IMR-90 (cell line): ENCODE results near the gene CREB3L1. TPM values are rescaled to one million over a fixed set of nuclear protein-coding genes. Genes with fewer than 3 reads are reported as not detected.

Source experiments
- ATAC-seq: fragments of 200-7000 bp; cut with Tn5 transposase; 2 replicates; pipeline ENCODE4 v1.9.1; 2020; ENCODE audit warnings: low read depth, mild to moderate bottlenecking, moderate library complexity
- BruUV-seq: library from RNA; stranded (reverse); fragments of 400-500 nt; replicated peaks from 2 replicates; lab custom pipeline; 2021; lab: Mats Ljungman, UMichigan
- CTCF ChIA-PET: fragments of 300-600 bp; formaldehyde crosslinking; extraction: SDS; loops from one replicate; lab custom pipeline; 2021; ENCODE audit warnings: antibody characterized with exemption; lab: Yijun Ruan, JAX
- POLR2A ChIA-PET: fragments of 300-600 bp; sonication (Branson Sonifier 250); formaldehyde crosslinking; loops from one replicate; lab custom pipeline; 2022; ENCODE audit warnings: antibody characterized with exemption; ENCODE audit not compliant: unreplicated experiment; lab: Charles Lee
- DNase-seq: peaks from one replicate; pipeline ENCODE4 v3.0.0; 2013
- H2AFZ ChIP-seq: replicated peaks from 2 replicates; pipeline ENCODE3; 2013; ENCODE audit warnings: low read length, mild to moderate bottlenecking; ENCODE audit not compliant: poor library complexity
- H2AK5ac ChIP-seq: 2 replicates; pipeline ENCODE4 v1.6.1; 2013; ENCODE audit warnings: low read depth, low read length, inconsistent platforms
- H2AK9ac ChIP-seq: replicated peaks from 2 replicates; pipeline ENCODE3; 2013; ENCODE audit warnings: mild to moderate bottlenecking, low read depth, low read length, moderate library complexity; ENCODE audit not compliant: poor library complexity
- H2BK120ac ChIP-seq: 2 replicates; pipeline ENCODE4 v1.6.1; 2013; ENCODE audit warnings: low read depth, low read length, inconsistent platforms
- H2BK15ac ChIP-seq: 3 replicates; pipeline ENCODE4 v1.6.1; 2013; ENCODE audit warnings: low read depth, low read length, inconsistent platforms
- H2BK20ac ChIP-seq: 2 replicates; pipeline ENCODE4 v1.6.1; 2013; ENCODE audit warnings: low read depth, mild to moderate bottlenecking, inconsistent platforms, low read length, moderate library complexity
- H2BK5ac ChIP-seq: 2 replicates; pipeline ENCODE4 v1.6.1; 2013; ENCODE audit warnings: mild to moderate bottlenecking, low read depth, low read length, inconsistent platforms; ENCODE audit not compliant: poor library complexity, severe bottlenecking
- H3K14ac ChIP-seq: replicated peaks from 2 replicates; pipeline ENCODE4 v1.6.1; 2013; ENCODE audit warnings: low read depth, low read length, inconsistent platforms
- H3K18ac ChIP-seq: 2 replicates; pipeline ENCODE4 v1.6.1; 2013; ENCODE audit warnings: low read depth, low read length, control low read depth
- H3K23ac ChIP-seq: 2 replicates; pipeline ENCODE4 v1.6.1; 2013; ENCODE audit warnings: low read depth, low read length, inconsistent platforms
- H3K27ac ChIP-seq: 2 replicates; pipeline ENCODE4 v1.5.1; 2013; ENCODE audit warnings: mild to moderate bottlenecking, control low read depth, low read length; ENCODE audit not compliant: insufficient read depth
- H3K27me3 ChIP-seq: 2 replicates; pipeline ENCODE4 v1.6.1; 2013; ENCODE audit warnings: low read length; ENCODE audit not compliant: control insufficient read depth, insufficient read depth
- H3K36me3 ChIP-seq: 2 replicates; pipeline ENCODE4 v1.6.1; 2013; ENCODE audit warnings: low read length, mixed read lengths; ENCODE audit not compliant: control insufficient read depth, insufficient read depth
- H3K4ac ChIP-seq: 2 replicates; pipeline ENCODE4 v1.6.1; 2013; ENCODE audit warnings: low read depth, low read length, inconsistent platforms
- H3K4me1 ChIP-seq: 2 replicates; pipeline ENCODE4 v1.6.1; 2013; ENCODE audit warnings: low read length, mixed read lengths; ENCODE audit not compliant: control insufficient read depth, insufficient read depth
- H3K4me2 ChIP-seq: 2 replicates; pipeline ENCODE4 v1.6.1; 2013; ENCODE audit warnings: low read depth, mild to moderate bottlenecking, control low read depth, low read length, moderate library complexity
- H3K4me3 ChIP-seq: 2 replicates; pipeline ENCODE4 v1.5.1; 2013; ENCODE audit warnings: low read depth, mild to moderate bottlenecking, control low read depth, low read length, moderate library complexity; ENCODE audit not compliant: insufficient read depth
- H3K56ac ChIP-seq: 2 replicates; pipeline ENCODE4 v1.6.1; 2013; ENCODE audit warnings: low read length, inconsistent platforms; ENCODE audit not compliant: insufficient read depth; ENCODE audit errors: extremely low read depth
- H3K79me1 ChIP-seq, 2 experiments: 2 replicates each; pipeline ENCODE4 v1.6.1; 2013; ENCODE audit warnings: low read length in 2 of 2, inconsistent platforms in 1 of 2, low read depth in 1 of 2
- H3K9ac ChIP-seq: 2 replicates; pipeline ENCODE4 v1.6.1; 2013; ENCODE audit warnings: low read depth, low read length, control low read depth
- H3K9me1 ChIP-seq: 2 replicates; pipeline ENCODE4 v1.6.1; 2013; ENCODE audit warnings: low read length, inconsistent platforms; ENCODE audit not compliant: insufficient read depth
- H3K9me3 ChIP-seq: 2 replicates; pipeline ENCODE4 v1.6.1; 2013; ENCODE audit warnings: low read length; ENCODE audit not compliant: control insufficient read depth, insufficient read depth
- H4K20me1 ChIP-seq: 2 replicates; pipeline ENCODE4 v1.6.1; 2013; ENCODE audit warnings: low read length, inconsistent platforms; ENCODE audit not compliant: insufficient read depth
- H4K5ac ChIP-seq: 2 replicates; pipeline ENCODE4 v1.6.1; 2013; ENCODE audit warnings: mild to moderate bottlenecking, low read depth, low read length, control low read depth
- H4K8ac ChIP-seq, 2 experiments: 2 replicates each; pipeline ENCODE4 v1.6.1; 2013; ENCODE audit warnings: low read depth in 2 of 2, low read length in 2 of 2, control low read depth in 1 of 2, inconsistent platforms in 1 of 2
- H4K91ac ChIP-seq: 2 replicates; pipeline ENCODE4 v1.6.1; 2013; ENCODE audit warnings: low read depth, low read length, inconsistent platforms; ENCODE audit not compliant: insufficient read depth
- CEBPB ChIP-seq: IDR thresholded peaks from 2 replicates; pipeline ENCODE4 v1.6.1; 2012; ENCODE audit warnings: low read depth, low read length, improper control_type of control experiment
- CTCF ChIP-seq: conservative IDR thresholded peaks from 2 replicates; pipeline ENCODE4 v1.5.1; 2012; ENCODE audit warnings: mild to moderate bottlenecking, low read depth, low read length, improper control_type of control experiment
- POLR2A ChIP-seq: IDR thresholded peaks from 2 replicates; pipeline ENCODE4 v1.6.1; 2012; ENCODE audit warnings: mild to moderate bottlenecking, low read depth, low read length
- WGBS, 2 experiments: methylation state at CpG; one replicate each; pipeline versions ENCODE4 v1.1.5 to v1.1.7; 2013; ENCODE audit warnings: missing lambda C conversion rate in 2 of 2; ENCODE audit not compliant: insufficient read length in 1 of 2; ENCODE audit errors: extremely low coverage in 2 of 2; 5-methylcytosine and 5-hydroxymethylcytosine counted together
- dilution Hi-C: fragments of 300-500 bp; cut with HindIII; formaldehyde crosslinking; loops from one replicate; pipeline ENCODE4 v1.14.3; 2018; ENCODE audit warnings: low sequenced_read_pairs; ENCODE audit not compliant: unreplicated experiment
- in situ Hi-C: fragments of 300-500 bp; cut with MboI; formaldehyde crosslinking; loops from 3 replicates; pipeline ENCODE4 v1.14.3; 2019; ENCODE audit warnings: low sequenced_read_pairs, inconsistent platforms, mixed read lengths
- intact Hi-C: fragments of 100-400 bp; cut with micrococcal nuclease; formaldehyde crosslinking; loops from 2 replicates; pipeline ENCODE4 v1.10.0; 2022
- polyA plus RNA-seq, 3 experiments: library from polyadenylated mRNA; depleted of rRNA; stranded (reverse); fragments of >200 nt; gene quantifications; 2 replicates each; pipeline ENCODE4 v1.2.3, GENCODE V29; 2012; ENCODE audit warnings: low replicate concordance in 1 of 3
- total RNA-seq: library from RNA; depleted of rRNA; stranded (reverse); fragments of >200 nt; gene quantifications from 2 replicates; pipeline ENCODE4 v1.2.3, GENCODE V29; 2012

CREB3L1 gene
- total and polyA plus RNA-seq, 2 of the 4 experiments (the other 2 are of a cell fraction): 8.1 to 82.3 TPM

GRCh38 chr11:46305295-46305694 lies 27.8 kb downstream of the CREB3L1 start:
- Histone ChIP-seq H3K4ac (peak overlapping the region; percentile 55; the same call in 1 of the 2 replicates), H3K14ac (no peak overlapping the region), H2BK20ac (no peak overlapping the region), H3K9me3 (no peaks in the 10 kb centered on the region), H2BK15ac (peak overlapping the region; percentile 38; the same call in 1 of the 3 replicates), H3K9me1 (peaks cover 4% of the 10 kb centered on the region; the same call in 1 of the 2 replicates), H2AK5ac (peak overlapping the region; percentile 76; the same call in 1 of the 2 replicates), H3K36me3 (peaks cover 55% of the 10 kb centered on the region), H3K4me1 (peaks cover 12% of the 10 kb centered on the region), H3K4me2 (no peak overlapping the region), H4K91ac (no peak overlapping the region), H4K8ac (no peak overlapping the region), H3K18ac (no peak overlapping the region), H3K79me1 (peaks cover 24 to 83% of the 10 kb centered on the region in 2 experiments), H3K27ac (peak overlapping the region; percentile 46; the same call in 1 of the 2 replicates), H3K4me3 (no peak overlapping the region), H2BK120ac (no peak overlapping the region), H2AK9ac (no peak overlapping the region), H2AFZ (no peak overlapping the region), H4K20me1 (peaks cover 27% of the 10 kb centered on the region; the same call in 1 of the 2 replicates), H3K56ac (no peak overlapping the region), H3K27me3 (no peaks in the 10 kb centered on the region), H3K23ac (no peak overlapping the region), H2BK5ac (peak overlapping the region; percentile 61), H4K5ac (no peak overlapping the region), H3K9ac (no peak overlapping the region)
- TF ChIP-seq POLR2A (no peak), CEBPB (peak; percentile 53; the same call in 1 of the 2 replicates), CTCF (0 out of 2 replicates have a peak, but pooled peaks have one; percentile 14)
- POLR2A ChIA-PET: no interaction called here
- in situ Hi-C loops: loop anchor here (25.0 kb wide), 1 partner anchor 193 kb away; the partner anchor contains the start of gene PHF21A
- CTCF ChIA-PET: interaction anchor here (0.6 kb wide), 1 partner anchor 20 kb away, joined by 3 read pairs; no protein-coding TSS in a partner anchor
- dilution Hi-C loops: no loop called here
- BruUV-seq: no TSS peak
- intact Hi-C loops: loop anchor here (5.0 kb wide), 2 partner anchors 183 to 338 kb away; partner anchors contain the start of gene PHF21A
- WGBS, 2 experiments: 86% methylated on average over 3 of the region's 6 CpGs; no CpG with 5 or more reads in 1 of the 2 experiments
- ATAC-seq (no peak), DNase-seq (peak; percentile 35)
